Osteoblast (primary cell): ENCODE results near the gene COLGALT1. TPM values are rescaled to one million over a fixed set of nuclear protein-coding genes. Genes with fewer than 3 reads are reported as not detected.

ENCODE experiments used
- DNase-seq: peaks from one replicate; pipeline ENCODE4 v3.0.0; 2011; ENCODE audit warnings: low spot score, mixed read lengths; ENCODE audit not compliant: insufficient read length; ENCODE audit errors: missing footprints
- H2AFZ ChIP-seq: 2 replicates; pipeline ENCODE4 v1.6.0; 2011; ENCODE audit warnings: mild to moderate bottlenecking, low read length
- H3K27ac ChIP-seq: 2 replicates; pipeline ENCODE4 v1.5.1; 2011; ENCODE audit warnings: mild to moderate bottlenecking, low read depth, low read length, moderate library complexity
- H3K27me3 ChIP-seq: 2 replicates; pipeline ENCODE4 v1.6.0; 2012; ENCODE audit warnings: mild to moderate bottlenecking, control low read depth, inconsistent platforms, low read length, moderate library complexity; ENCODE audit not compliant: insufficient read depth
- H3K36me3 ChIP-seq: 2 replicates; pipeline ENCODE4 v1.5.1; 2011; ENCODE audit warnings: mild to moderate bottlenecking, low read length, control low read depth, moderate library complexity; ENCODE audit not compliant: insufficient read depth
- H3K4me1 ChIP-seq: 2 replicates; pipeline ENCODE4 v1.5.1; 2011; ENCODE audit warnings: mild to moderate bottlenecking, low read length, control low read depth, moderate library complexity; ENCODE audit not compliant: insufficient read depth
- H3K4me2 ChIP-seq: 2 replicates; pipeline ENCODE4 v1.6.0; 2011; ENCODE audit warnings: mild to moderate bottlenecking, low read length; ENCODE audit not compliant: insufficient read depth
- H3K4me3 ChIP-seq: fragments of 200-600 bp; sonication (generic); 3 replicates; pipeline ENCODE4 v1.5.1; 2012; ENCODE audit warnings: mild to moderate bottlenecking, low read length, inconsistent platforms; ENCODE audit not compliant: insufficient read depth
- H3K79me2 ChIP-seq: 2 replicates; pipeline ENCODE4 v1.6.0; 2012; ENCODE audit warnings: mild to moderate bottlenecking, low read length, control low read depth, inconsistent platforms; ENCODE audit not compliant: insufficient read depth
- H3K9me3 ChIP-seq: 2 replicates; pipeline ENCODE4 v1.5.1; 2011; ENCODE audit warnings: low read depth, low read length, control low read depth
- H4K20me1 ChIP-seq: 2 replicates; pipeline ENCODE4 v1.6.0; 2012; ENCODE audit warnings: mild to moderate bottlenecking, low read length, control low read depth; ENCODE audit not compliant: insufficient read depth
- total RNA-seq: library from RNA; depleted of rRNA; stranded (reverse); fragments of >200 nt; gene quantifications from 2 replicates; pipeline ENCODE4 v1.2.3, GENCODE V29; 2012
- TF ChIP-seq, protein P1 (sequence below): IDR thresholded peaks from 2 replicates; pipeline ENCODE4 v1.5.1; 2011; ENCODE audit warnings: mild to moderate bottlenecking, low read depth, low read length, moderate library complexity; ENCODE audit errors: extremely low read depth

COLGALT1 gene
- total RNA-seq, 1 donor: 108 TPM

DNA sequence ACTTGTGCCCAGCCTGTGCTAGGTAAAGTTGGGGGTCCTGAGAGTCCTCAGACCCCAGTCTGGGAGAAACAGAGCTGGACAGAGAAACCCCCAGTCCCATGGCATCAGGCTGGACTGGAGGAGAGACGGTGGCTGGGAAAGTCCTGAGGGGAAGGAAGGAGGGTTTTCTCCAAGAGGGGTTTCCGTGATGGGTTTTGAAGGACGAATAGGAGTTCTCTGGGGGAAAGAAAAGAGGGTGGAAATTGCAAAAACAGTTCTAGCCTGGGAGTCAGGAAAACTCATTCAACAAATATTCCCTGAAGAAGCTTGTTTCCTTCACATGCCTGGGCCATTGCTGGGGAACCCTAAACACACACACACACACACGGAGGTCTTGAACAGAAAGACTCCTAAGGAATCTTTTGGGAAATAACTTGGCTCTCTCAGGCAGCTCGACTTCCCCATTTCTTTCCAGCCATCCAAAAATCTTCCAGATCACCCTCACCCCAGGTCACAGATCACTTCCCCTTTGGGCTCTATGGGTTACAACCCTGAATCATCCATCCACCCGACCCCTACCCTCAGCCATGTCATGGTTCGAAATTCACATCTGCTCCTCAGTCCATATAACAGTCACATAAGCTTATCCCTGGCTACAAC lies 47.5 kb downstream of the COLGALT1 start:
- TF ChIP-seq, protein P1, sequence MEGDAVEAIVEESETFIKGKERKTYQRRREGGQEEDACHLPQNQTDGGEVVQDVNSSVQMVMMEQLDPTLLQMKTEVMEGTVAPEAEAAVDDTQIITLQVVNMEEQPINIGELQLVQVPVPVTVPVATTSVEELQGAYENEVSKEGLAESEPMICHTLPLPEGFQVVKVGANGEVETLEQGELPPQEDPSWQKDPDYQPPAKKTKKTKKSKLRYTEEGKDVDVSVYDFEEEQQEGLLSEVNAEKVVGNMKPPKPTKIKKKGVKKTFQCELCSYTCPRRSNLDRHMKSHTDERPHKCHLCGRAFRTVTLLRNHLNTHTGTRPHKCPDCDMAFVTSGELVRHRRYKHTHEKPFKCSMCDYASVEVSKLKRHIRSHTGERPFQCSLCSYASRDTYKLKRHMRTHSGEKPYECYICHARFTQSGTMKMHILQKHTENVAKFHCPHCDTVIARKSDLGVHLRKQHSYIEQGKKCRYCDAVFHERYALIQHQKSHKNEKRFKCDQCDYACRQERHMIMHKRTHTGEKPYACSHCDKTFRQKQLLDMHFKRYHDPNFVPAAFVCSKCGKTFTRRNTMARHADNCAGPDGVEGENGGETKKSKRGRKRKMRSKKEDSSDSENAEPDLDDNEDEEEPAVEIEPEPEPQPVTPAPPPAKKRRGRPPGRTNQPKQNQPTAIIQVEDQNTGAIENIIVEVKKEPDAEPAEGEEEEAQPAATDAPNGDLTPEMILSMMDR: no peak
- H3K9me3 ChIP-seq: no peaks in the 10 kb centered on the region
- peaks cover 28% of the 10 kb centered on the region for H3K27me3 ChIP-seq
- DNase-seq: peak; percentile 68
- no peaks in the 10 kb centered on the region for H3K4me1 ChIP-seq
- H3K4me2 ChIP-seq: no peak overlapping the region
- H3K4me3 ChIP-seq: no peak overlapping the region
- H2AFZ ChIP-seq: no peak overlapping the region
- H3K79me2 ChIP-seq: no peaks in the 10 kb centered on the region
- no peaks in the 10 kb centered on the region for H4K20me1 ChIP-seq
- no peaks in the 10 kb centered on the region for H3K36me3 ChIP-seq
- H3K27ac ChIP-seq: no peak overlapping the region

DNA sequence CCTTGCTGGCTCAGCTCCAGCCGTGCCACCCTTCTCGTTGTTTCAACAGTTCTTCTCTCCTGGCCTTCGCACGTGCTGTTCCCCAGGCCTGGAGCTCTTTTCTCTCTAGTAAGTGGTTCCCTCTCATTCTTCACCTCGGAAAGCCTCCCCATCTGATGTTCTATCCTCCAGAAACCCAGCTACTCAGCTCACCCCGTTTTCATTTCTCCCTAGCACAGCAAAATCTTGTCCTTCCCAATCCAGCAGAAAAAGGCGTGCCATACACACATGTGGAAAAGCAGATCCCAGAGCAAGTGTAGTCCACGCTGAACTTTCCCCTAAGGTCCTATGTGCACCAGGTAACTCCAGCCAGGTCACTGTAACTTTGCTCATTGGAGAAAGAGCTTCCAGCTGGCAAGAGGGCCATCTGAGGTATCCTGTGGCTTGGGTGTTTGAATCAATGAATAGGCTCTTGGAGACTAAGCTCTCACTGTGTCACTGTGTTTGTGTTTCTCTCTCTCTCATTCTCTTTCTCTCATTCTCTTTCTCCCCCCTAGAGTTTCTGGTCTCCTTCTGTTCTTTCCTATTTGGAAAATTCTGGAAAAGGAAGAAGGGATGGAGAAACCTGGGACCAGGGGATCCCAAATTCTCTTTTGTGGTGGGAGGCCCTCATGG lies 49.0 kb downstream of the COLGALT1 start:
- TF ChIP-seq, protein P1: no peak
- H3K79me2 ChIP-seq: no peaks in the 10 kb centered on the region
- no peak overlapping the region for H3K27ac ChIP-seq
- H3K4me1 ChIP-seq: no peaks in the 10 kb centered on the region
- DNase-seq: peak; percentile 85
- H3K27me3 ChIP-seq: peaks cover 28% of the 10 kb centered on the region
- H3K4me2 ChIP-seq: no peak overlapping the region
- H4K20me1 ChIP-seq: no peaks in the 10 kb centered on the region
- no peak overlapping the region for H3K4me3 ChIP-seq
- H3K36me3 ChIP-seq: no peaks in the 10 kb centered on the region
- H2AFZ ChIP-seq: no peak overlapping the region
- no peaks in the 10 kb centered on the region for H3K9me3 ChIP-seq

DNA sequence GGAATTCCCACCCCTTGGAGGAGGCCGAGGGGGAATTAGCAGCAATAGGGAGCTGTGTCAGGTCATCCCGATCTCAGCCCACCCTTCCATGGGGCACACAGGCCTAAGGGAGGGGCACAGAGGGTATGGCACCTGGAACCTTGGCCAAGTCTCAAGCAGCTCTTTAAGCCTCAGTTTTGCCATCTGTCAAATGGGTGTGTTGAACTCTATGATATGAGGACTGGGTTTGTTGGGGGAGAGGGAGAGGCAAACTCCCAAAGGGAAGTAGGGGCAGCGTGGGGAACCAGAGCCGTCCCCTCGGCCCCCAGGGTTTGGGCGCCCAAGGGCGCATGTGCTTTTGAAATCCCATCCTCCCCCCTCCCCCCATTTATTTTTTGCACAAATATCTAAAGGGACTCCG lies 49.7 kb downstream of the COLGALT1 start:
- Histone ChIP-seq H3K4me1 (no peaks in the 10 kb centered on the region), H3K4me2 (no peak overlapping the region), H3K27ac (no peak overlapping the region), H3K79me2 (no peaks in the 10 kb centered on the region), H3K4me3 (no peak overlapping the region), H4K20me1 (no peaks in the 10 kb centered on the region), H2AFZ (no peak overlapping the region), H3K27me3 (peaks cover 28% of the 10 kb centered on the region), H3K36me3 (no peaks in the 10 kb centered on the region), H3K9me3 (no peaks in the 10 kb centered on the region)
- TF ChIP-seq, protein P1: no peak
- no peak for DNase-seq

DNA sequence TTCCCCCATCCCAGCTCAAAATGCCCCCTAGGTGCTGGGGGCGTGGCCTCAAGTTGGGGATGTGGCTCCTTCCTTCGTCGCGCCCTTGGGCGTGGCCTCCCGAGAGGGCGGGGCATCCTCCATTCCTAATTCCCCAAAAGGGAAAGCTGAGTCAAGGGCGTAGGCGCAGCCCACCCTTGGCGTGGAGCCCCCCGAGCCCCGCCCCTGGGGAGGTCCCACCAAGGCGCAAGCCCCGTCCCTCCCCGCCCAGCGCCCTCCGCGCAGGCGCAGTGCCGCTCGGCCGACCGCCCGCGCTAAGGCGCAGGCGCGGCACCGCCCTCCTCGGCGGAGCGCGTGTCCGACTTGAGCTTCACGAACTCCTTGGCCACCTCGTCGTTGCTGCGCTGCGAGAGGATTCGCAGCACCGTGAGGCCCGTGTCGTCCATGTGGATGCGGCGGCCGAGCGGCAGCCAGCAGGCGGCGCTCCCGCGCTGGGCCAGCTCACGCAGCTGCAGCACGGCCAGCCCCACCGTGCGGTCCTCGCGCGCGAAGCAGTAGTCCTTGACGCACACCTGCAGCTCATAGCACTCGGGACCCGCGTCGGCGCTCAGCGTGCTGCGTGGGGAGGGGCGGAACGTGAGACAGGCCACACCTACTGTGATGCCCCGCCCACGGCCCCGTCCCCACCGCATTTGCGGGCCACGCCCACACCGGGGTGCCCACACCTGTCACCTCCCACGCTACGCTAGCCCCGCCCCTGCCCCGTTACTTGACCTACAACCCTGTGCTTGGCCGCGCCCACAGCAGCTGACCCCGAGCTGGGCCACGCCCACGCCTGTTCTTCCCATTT lies 50.5 kb downstream of the COLGALT1 start:
- Histone ChIP-seq H3K27me3 (peaks cover 27% of the 10 kb centered on the region), H2AFZ (peak overlapping the region; percentile 73), H3K79me2 (no peaks in the 10 kb centered on the region), H3K9me3 (no peaks in the 10 kb centered on the region), H3K4me1 (no peaks in the 10 kb centered on the region), H3K4me2 (peak overlapping the region; percentile 67), H3K36me3 (no peaks in the 10 kb centered on the region), H3K27ac (no peak overlapping the region), H4K20me1 (no peaks in the 10 kb centered on the region), H3K4me3 (peak overlapping the region; percentile 49)
- DNase-seq: peak; percentile 97
- TF ChIP-seq, protein P1: peak; percentile 41
